Neural cell (in vitro differentiated cells): Measurements from ENCODE around the gene CROCC2. TPM values are rescaled to one million over a fixed set of nuclear protein-coding genes. Genes with fewer than 3 reads are reported as not detected.

Experiments used
- H2AFZ ChIP-seq: fragments of 200-600, 300-800 bp; sonication (generic), shearing (Covaris generic); 2 replicates; pipeline ENCODE4 v1.6.0; 2014; ENCODE audit warnings: low read depth, mild to moderate bottlenecking, antibody characterized with exemption, low read length, moderate library complexity
- H3F3A ChIP-seq: fragments of 200-600 bp; shearing (Covaris generic); 2 replicates; pipeline ENCODE4 v1.6.1; 2016; ENCODE audit warnings: mild to moderate bottlenecking, moderate library complexity, mixed read lengths, antibody characterized with exemption, low read length; ENCODE audit not compliant: insufficient read depth, poor library complexity, severe bottlenecking
- H3K27ac ChIP-seq: fragments of 200-600, 300-800 bp; sonication (generic), shearing (Covaris generic); 2 replicates; pipeline ENCODE4 v1.5.1; 2014; ENCODE audit warnings: mild to moderate bottlenecking, low read length, moderate library complexity
- H3K27me3 ChIP-seq: fragments of 300-800, 200-600 bp; sonication (generic), shearing (Covaris generic); 2 replicates; pipeline ENCODE4 v1.6.0; 2014; ENCODE audit warnings: mild to moderate bottlenecking, low read depth, low read length, moderate library complexity; ENCODE audit not compliant: insufficient read depth
- H3K36me3 ChIP-seq: fragments of 300-800, 200-600 bp; sonication (generic), shearing (Covaris generic); 2 replicates; pipeline ENCODE4 v1.5.1; 2014; ENCODE audit warnings: mild to moderate bottlenecking, antibody characterized with exemption, low read length, moderate library complexity; ENCODE audit not compliant: insufficient read depth
- H3K4me2 ChIP-seq: fragments of 300-800, 200-600 bp; sonication (generic), shearing (Covaris generic); 2 replicates; pipeline ENCODE4 v1.6.0; 2014; ENCODE audit warnings: mild to moderate bottlenecking, low read length
- H3K4me3 ChIP-seq: fragments of 300-800, 200-600 bp; sonication (generic), shearing (Covaris generic); 2 replicates; pipeline ENCODE4 v1.5.1; 2014; ENCODE audit warnings: mild to moderate bottlenecking, low read length, moderate library complexity
- H3K79me2 ChIP-seq: fragments of 200-600 bp; shearing (Covaris generic); replicated peaks from 2 replicates; pipeline ENCODE4 v1.6.0; 2014; ENCODE audit warnings: mild to moderate bottlenecking, low read length, moderate library complexity; ENCODE audit not compliant: insufficient read depth
- H3K9ac ChIP-seq: fragments of 300-800, 200-600 bp; sonication (generic), shearing (Covaris generic); 2 replicates; pipeline ENCODE4 v1.6.1; 2016; ENCODE audit warnings: mild to moderate bottlenecking, low read length, mixed read lengths
- H3K9me2 ChIP-seq: fragments of 200-600 bp; shearing (Covaris generic); 2 replicates; pipeline ENCODE4 v1.6.1; 2016; ENCODE audit warnings: mild to moderate bottlenecking, low read length, mixed read lengths; ENCODE audit not compliant: insufficient read depth
- H3K9me3 ChIP-seq: fragments of 200-600, 300-800 bp; sonication (generic), shearing (Covaris generic); 2 replicates; pipeline ENCODE4 v1.6.1; 2016; ENCODE audit warnings: mild to moderate bottlenecking, mixed run types, low read length, moderate library complexity, mixed read lengths
- H4K20me1 ChIP-seq: fragments of 200-600 bp; shearing (Covaris generic); 2 replicates; pipeline ENCODE4 v1.6.1; 2016; ENCODE audit warnings: mild to moderate bottlenecking, mixed run types; ENCODE audit not compliant: insufficient read depth
- CTCF ChIP-seq: fragments of 450-650 bp; IDR thresholded peaks from 2 replicates; pipeline ENCODE4 v1.5.1; 2014; ENCODE audit warnings: antibody characterized with exemption, mild to moderate bottlenecking, moderate library complexity; ENCODE audit not compliant: poor library complexity, severe bottlenecking
- EP300 ChIP-seq: fragments of 450-650 bp; conservative IDR thresholded peaks from 2 replicates; pipeline ENCODE4 v1.6.1; 2014; ENCODE audit warnings: antibody characterized with exemption, mild to moderate bottlenecking, moderate library complexity; ENCODE audit not compliant: poor library complexity, severe bottlenecking
- EZH2 ChIP-seq: fragments of 200-600, 300-800 bp; shearing (Covaris generic), sonication (generic); IDR thresholded peaks from 2 replicates; pipeline ENCODE4 v1.6.1; 2014; ENCODE audit warnings: antibody characterized with exemption, low read length, borderline replicate concordance, mild to moderate bottlenecking; ENCODE audit not compliant: insufficient read depth, poor library complexity, severe bottlenecking
- MXI1 ChIP-seq: fragments of 450-650 bp; conservative IDR thresholded peaks from 2 replicates; pipeline ENCODE4 v1.6.1; 2014; ENCODE audit warnings: antibody characterized with exemption, mild to moderate bottlenecking; ENCODE audit not compliant: poor library complexity, severe bottlenecking
- POLR2AphosphoS5 ChIP-seq: IDR thresholded peaks from 2 replicates; pipeline ENCODE4 v1.6.1; 2012
- RAD21 ChIP-seq: fragments of 450-650 bp; conservative IDR thresholded peaks from 2 replicates; pipeline ENCODE4 v1.6.1; 2014; ENCODE audit warnings: antibody characterized with exemption, mild to moderate bottlenecking, moderate library complexity
- SMC3 ChIP-seq: fragments of 450-650 bp; conservative IDR thresholded peaks from 2 replicates; pipeline ENCODE4 v1.6.1; 2014; ENCODE audit warnings: antibody characterized with exemption, mild to moderate bottlenecking, moderate library complexity; ENCODE audit not compliant: poor library complexity
- TAF1 ChIP-seq: IDR thresholded peaks from 2 replicates; pipeline ENCODE4 v1.6.1; 2012; ENCODE audit warnings: low read depth
- polyA plus RNA-seq: library from polyadenylated mRNA; depleted of rRNA; stranded (reverse); fragments of >200 nt; gene quantifications from 2 replicates; pipeline ENCODE4 v1.2.3, GENCODE V29; 2014
- TF ChIP-seq, protein P1 (sequence below): IDR thresholded peaks from 2 replicates; pipeline ENCODE4 v1.6.1; 2012; ENCODE audit warnings: borderline replicate concordance

CROCC2 gene
- polyA plus RNA-seq, 1 donor from 2014 or later: 0.09 TPM

- no peak overlapping the region for H3K4me2 ChIP-seq
- no peaks in the 10 kb centered on the region for H3K79me2 ChIP-seq
- H3K9me2 ChIP-seq: no peaks in the 10 kb centered on the region
Measured at GRCh38 chr2:240900141-240900860, 5.8 kb upstream of the CROCC2 start.

DNA sequence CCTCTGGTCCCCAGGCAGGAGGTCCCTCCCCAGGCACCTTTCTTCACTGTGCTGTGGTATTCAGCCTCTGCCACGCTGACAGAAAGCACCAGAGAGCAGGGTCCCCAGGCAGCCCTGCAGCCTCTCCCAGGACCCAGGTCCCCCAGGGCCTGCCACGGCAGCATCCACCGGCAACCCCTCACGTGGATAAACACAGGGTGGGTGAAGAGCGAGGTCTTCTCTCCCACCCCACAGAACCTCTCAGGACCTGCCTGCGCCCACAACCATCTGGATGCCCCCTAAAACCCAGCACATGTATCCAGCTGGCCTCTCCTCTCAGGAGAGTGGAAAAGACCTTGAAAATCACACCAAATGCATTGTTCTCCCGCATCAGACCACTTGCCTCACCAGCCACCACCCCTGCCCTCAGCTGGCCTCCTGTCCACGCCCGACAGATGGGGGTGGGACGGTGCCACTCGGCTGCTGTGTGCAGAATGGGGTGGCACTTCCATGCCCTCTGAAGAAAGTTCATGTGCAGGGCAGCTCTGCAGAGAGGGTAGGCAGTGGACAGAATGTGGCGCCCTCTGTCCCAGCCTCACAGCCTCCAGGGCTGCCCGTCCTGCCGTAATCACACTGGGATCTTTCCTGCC, 4.0 kb upstream of the CROCC2 start:
- Histone ChIP-seq H3K27me3 (no peaks in the 10 kb centered on the region), H3K9me3 (no peaks in the 10 kb centered on the region), H3K4me3 (no peak overlapping the region), H2AFZ (no peak overlapping the region), H4K20me1 (no peaks in the 10 kb centered on the region), H3K36me3 (no peaks in the 10 kb centered on the region), H3F3A (no peaks in the 10 kb centered on the region), H3K4me2 (no peak overlapping the region), H3K79me2 (no peaks in the 10 kb centered on the region), H3K27ac (no peak overlapping the region), H3K9ac (no peak overlapping the region), H3K9me2 (no peaks in the 10 kb centered on the region)
- TF ChIP-seq TAF1 (no peak), EP300 (no peak), RAD21 (no peak), EZH2 (no peak), MXI1 (no peak), CTCF (no peak), POLR2AphosphoS5 (no peak), SMC3 (no peak)
- TF ChIP-seq, protein P1, sequence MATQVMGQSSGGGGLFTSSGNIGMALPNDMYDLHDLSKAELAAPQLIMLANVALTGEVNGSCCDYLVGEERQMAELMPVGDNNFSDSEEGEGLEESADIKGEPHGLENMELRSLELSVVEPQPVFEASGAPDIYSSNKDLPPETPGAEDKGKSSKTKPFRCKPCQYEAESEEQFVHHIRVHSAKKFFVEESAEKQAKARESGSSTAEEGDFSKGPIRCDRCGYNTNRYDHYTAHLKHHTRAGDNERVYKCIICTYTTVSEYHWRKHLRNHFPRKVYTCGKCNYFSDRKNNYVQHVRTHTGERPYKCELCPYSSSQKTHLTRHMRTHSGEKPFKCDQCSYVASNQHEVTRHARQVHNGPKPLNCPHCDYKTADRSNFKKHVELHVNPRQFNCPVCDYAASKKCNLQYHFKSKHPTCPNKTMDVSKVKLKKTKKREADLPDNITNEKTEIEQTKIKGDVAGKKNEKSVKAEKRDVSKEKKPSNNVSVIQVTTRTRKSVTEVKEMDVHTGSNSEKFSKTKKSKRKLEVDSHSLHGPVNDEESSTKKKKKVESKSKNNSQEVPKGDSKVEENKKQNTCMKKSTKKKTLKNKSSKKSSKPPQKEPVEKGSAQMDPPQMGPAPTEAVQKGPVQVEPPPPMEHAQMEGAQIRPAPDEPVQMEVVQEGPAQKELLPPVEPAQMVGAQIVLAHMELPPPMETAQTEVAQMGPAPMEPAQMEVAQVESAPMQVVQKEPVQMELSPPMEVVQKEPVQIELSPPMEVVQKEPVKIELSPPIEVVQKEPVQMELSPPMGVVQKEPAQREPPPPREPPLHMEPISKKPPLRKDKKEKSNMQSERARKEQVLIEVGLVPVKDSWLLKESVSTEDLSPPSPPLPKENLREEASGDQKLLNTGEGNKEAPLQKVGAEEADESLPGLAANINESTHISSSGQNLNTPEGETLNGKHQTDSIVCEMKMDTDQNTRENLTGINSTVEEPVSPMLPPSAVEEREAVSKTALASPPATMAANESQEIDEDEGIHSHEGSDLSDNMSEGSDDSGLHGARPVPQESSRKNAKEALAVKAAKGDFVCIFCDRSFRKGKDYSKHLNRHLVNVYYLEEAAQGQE: no peak

More at GRCh38 chr2:240900141-240900860, 5.8 kb upstream of the CROCC2 start:
- no peaks in the 10 kb centered on the region for H3K36me3 ChIP-seq
- H4K20me1 ChIP-seq: no peaks in the 10 kb centered on the region
- no peaks in the 10 kb centered on the region for H3K9me3 ChIP-seq
- no peak for TF ChIP-seq POLR2AphosphoS5
- no peak for TF ChIP-seq CTCF
- no peak for TF ChIP-seq MXI1
- no peak for TF ChIP-seq SMC3
- H3K4me3 ChIP-seq: no peak overlapping the region
- no peak overlapping the region for H2AFZ ChIP-seq
- H3K9ac ChIP-seq: no peak overlapping the region
- no peaks in the 10 kb centered on the region for H3F3A ChIP-seq
- H3K27me3 ChIP-seq: no peaks in the 10 kb centered on the region
- no peak overlapping the region for H3K27ac ChIP-seq
